Endothelial cell of umbilical vein (primary cell): ENCODE measurements around the gene FNBP1L. TPM values are rescaled to one million over a fixed set of nuclear protein-coding genes. Genes with fewer than 3 reads are reported as not detected.

ENCODE experiments used
- BruUV-seq: library from RNA; stranded (reverse); fragments of 400-500 nt; replicated peaks from 2 replicates; lab custom pipeline; 2021; lab: Mats Ljungman, UMichigan
- CTCF ChIA-PET: fragments of 300-600, 350-600 bp; sonication (Branson Sonifier 250); formaldehyde crosslinking; loops from one replicate; lab custom pipeline; 2021; ENCODE audit warnings: antibody characterized with exemption, inconsistent platforms; lab: Charles Lee
- POLR2A ChIA-PET: fragments of 300-600, 350-600 bp; sonication (Branson Sonifier 250); formaldehyde crosslinking; loops from one replicate; lab custom pipeline; 2021; ENCODE audit warnings: antibody characterized with exemption, inconsistent platforms; lab: Charles Lee
- DNase-seq: peaks from one replicate; pipeline ENCODE4 v3.0.0-alpha.2; 2011; ENCODE audit warnings: low read depth, low spot score
- FAIRE-seq: peaks from 2 replicates; lab custom pipeline; 2011; peaks lifted over from hg19 to GRCh38; lab: Jason Lieb, UNC
- H2AFZ ChIP-seq: 2 replicates; pipeline ENCODE4 v1.6.0; 2012; ENCODE audit warnings: low read depth, low read length, control low read depth, inconsistent platforms
- H3K27ac ChIP-seq: 2 replicates; pipeline ENCODE4 v1.5.1; 2011; ENCODE audit warnings: low read depth, mild to moderate bottlenecking, control low read depth, low read length, moderate library complexity; ENCODE audit not compliant: insufficient read depth
- H3K27me3 ChIP-seq, 2 experiments: 2 replicates each; pipeline versions ENCODE4 v1.6.0 to v1.6.1; 2011; ENCODE audit warnings: low read length in 2 of 2, mixed read lengths in 1 of 2; ENCODE audit not compliant: control insufficient read depth in 2 of 2, insufficient read depth in 2 of 2
- H3K36me3 ChIP-seq, 2 experiments: 2 replicates in 1 of 2; 3 replicates in 1 of 2; pipeline ENCODE4 v1.5.1; 2011; ENCODE audit warnings: low read length in 2 of 2, mild to moderate bottlenecking in 1 of 2, moderate library complexity in 1 of 2; ENCODE audit not compliant: control insufficient read depth in 2 of 2, insufficient read depth in 2 of 2; ENCODE audit errors: extremely low read depth in 1 of 2
- H3K4me1 ChIP-seq: 3 replicates; pipeline ENCODE4 v1.5.1; 2011; ENCODE audit warnings: mild to moderate bottlenecking, low read length; ENCODE audit not compliant: control insufficient read depth, insufficient read depth; ENCODE audit errors: extremely low read depth
- H3K4me2 ChIP-seq: 2 replicates; pipeline ENCODE4 v1.6.1; 2011; ENCODE audit warnings: low read length, control low read depth, mixed read lengths; ENCODE audit not compliant: insufficient read depth
- H3K4me3 ChIP-seq, 3 experiments: fragments of 200-600 bp in 1 of 3; sonication (generic), shearing (Covaris generic) in 1 of 3; replicated peaks in 1 of 3; 2 replicates each; pipeline ENCODE4 v1.5.1; 2011 to 2016; ENCODE audit warnings: control low read depth in 3 of 3, low read length in 3 of 3, mild to moderate bottlenecking in 2 of 3, inconsistent platforms in 1 of 3, low read depth in 1 of 3, moderate library complexity in 1 of 3; ENCODE audit not compliant: insufficient read depth in 1 of 3
- H3K79me2 ChIP-seq: 2 replicates; pipeline ENCODE4 v1.6.0; 2012; ENCODE audit warnings: low read length, inconsistent platforms; ENCODE audit not compliant: control insufficient read depth, insufficient read depth
- H3K9ac ChIP-seq: replicated peaks from 2 replicates; pipeline ENCODE3; 2011; ENCODE audit warnings: low read length, control low read depth; ENCODE audit not compliant: insufficient read depth; ENCODE audit errors: extremely low read depth
- H3K9me1 ChIP-seq: replicated peaks from 3 replicates; pipeline ENCODE4 v1.6.0; 2011; ENCODE audit warnings: mild to moderate bottlenecking, low read length; ENCODE audit not compliant: control insufficient read depth, insufficient read depth; ENCODE audit errors: extremely low read depth
- H3K9me3 ChIP-seq: replicated peaks from 2 replicates; pipeline ENCODE4 v1.5.1; 2012; ENCODE audit warnings: low read length, inconsistent platforms; ENCODE audit not compliant: control insufficient read depth, insufficient read depth
- H4K20me1 ChIP-seq: replicated peaks from 2 replicates; pipeline ENCODE3; 2011; ENCODE audit warnings: mild to moderate bottlenecking, low read length; ENCODE audit not compliant: control insufficient read depth, insufficient read depth; ENCODE audit errors: extremely low read depth
- EZH2 ChIP-seq: IDR thresholded peaks from 2 replicates; pipeline ENCODE4 v1.6.1; 2012; ENCODE audit warnings: borderline replicate concordance, low read depth, mild to moderate bottlenecking, moderate library complexity, low read length, inconsistent platforms; ENCODE audit not compliant: severe bottlenecking
- FOS ChIP-seq: IDR thresholded peaks from 2 replicates; pipeline ENCODE4 v1.6.1; 2011; ENCODE audit warnings: mild to moderate bottlenecking, low read length, moderate library complexity, borderline replicate concordance; ENCODE audit not compliant: insufficient read depth
- GATA2 ChIP-seq: IDR thresholded peaks from 2 replicates; pipeline ENCODE4 v1.7.0; 2011; ENCODE audit warnings: low read depth, mild to moderate bottlenecking, moderate library complexity, mixed read lengths, low read length; ENCODE audit not compliant: insufficient read length, insufficient read depth
- JUN ChIP-seq: IDR thresholded peaks from 2 replicates; pipeline ENCODE4 v1.6.1; 2011; ENCODE audit warnings: borderline replicate concordance, low read depth; ENCODE audit not compliant: insufficient read length, insufficient read depth
- MYC ChIP-seq: IDR thresholded peaks from one replicate; pipeline ENCODE4 v1.6.1; 2011; ENCODE audit warnings: mild to moderate bottlenecking, low read depth, low read length
- POLR2A ChIP-seq: IDR thresholded peaks from 2 replicates; pipeline ENCODE4 v1.6.1; 2012; ENCODE audit warnings: low read depth, mild to moderate bottlenecking, control low read depth, low read length
- POLR2AphosphoS5 ChIP-seq: IDR thresholded peaks from 2 replicates; pipeline ENCODE4 v1.6.1; 2012; ENCODE audit warnings: low read depth, mild to moderate bottlenecking, control low read depth, low read length, moderate library complexity; ENCODE audit not compliant: insufficient read depth
- dilution Hi-C: fragments of 300-500 bp; cut with MboI; formaldehyde crosslinking; loops from one replicate; pipeline ENCODE4 v1.15.0; 2019; ENCODE audit warnings: low sequenced_read_pairs; ENCODE audit not compliant: extremely low pct_ligation_motif_present
- intact Hi-C: fragments of 100-400 bp; cut with micrococcal nuclease; formaldehyde crosslinking; loops from one replicate; pipeline ENCODE4 v1.10.0; 2022
- polyA plus RNA-seq, 4 experiments: library from polyadenylated mRNA; depleted of rRNA in 3 of 4; stranded (reverse) in 3 of 4; unstranded in 1 of 4; fragments of >200 nt; gene quantifications; 2 replicates each; pipeline versions ENCODE4 v1.2.1 to v1.2.3, GENCODE V29; 2011 to 2012; ENCODE audit warnings: missing spikeins in 1 of 4
- total RNA-seq: library from RNA; stranded (reverse); gene quantifications from 2 replicates; pipeline ENCODE4 v1.2.3, GENCODE V29; 2021
- TF ChIP-seq, protein P1 (sequence below), 2 donors: IDR thresholded peaks; 1 replicate in 1 of 2; 2 replicates in 1 of 2; pipeline ENCODE4 v1.5.1; 2011; ENCODE audit warnings: low read length in 2 of 2, mild to moderate bottlenecking in 2 of 2, moderate library complexity in 2 of 2, control low read depth in 1 of 2, inconsistent platforms in 1 of 2, low read depth in 1 of 2; ENCODE audit not compliant: insufficient read depth in 1 of 2; ENCODE audit errors: extremely low read depth in 1 of 2
- TF ChIP-seq, protein P2 (sequence below): IDR thresholded peaks from 2 replicates; pipeline ENCODE4 v1.6.1; 2011; ENCODE audit not compliant: insufficient read depth, insufficient read length

Gene FNBP1L
- total and polyA plus RNA-seq, 2 donors (not counting 3 experiments of a cell fraction or from before 2014, with no cell fraction given): 28.1 to 56.4 TPM

DNA sequence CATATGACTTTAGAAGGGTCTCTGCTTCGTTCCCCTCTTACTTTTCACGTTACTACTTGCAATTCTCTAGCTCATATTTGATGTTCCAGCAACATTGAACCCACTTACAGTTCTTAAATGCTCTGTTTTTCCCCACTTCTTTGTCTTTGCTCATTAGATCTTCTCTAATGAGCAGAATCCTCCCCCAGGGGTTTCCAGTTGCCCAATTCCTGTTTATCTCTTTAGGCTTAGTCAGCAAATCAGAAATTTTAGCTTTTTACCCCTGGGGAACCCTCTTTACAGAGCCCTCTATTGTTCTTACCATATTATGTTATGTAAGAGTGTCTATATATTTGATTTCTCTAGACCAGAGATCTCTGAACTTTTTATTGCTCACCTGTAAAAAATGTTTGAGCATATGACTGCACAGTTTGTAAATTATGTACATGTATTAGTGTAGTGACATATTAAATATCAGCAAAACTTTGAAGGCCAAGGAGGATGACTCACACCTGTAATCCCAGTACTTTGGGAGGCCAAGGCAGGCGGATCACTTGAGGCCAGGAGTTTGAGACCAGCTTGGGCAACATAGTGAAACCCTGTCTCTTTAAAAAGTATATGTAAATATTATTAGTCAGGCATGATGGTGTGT is 71.4 kb downstream of the FNBP1L start:
- no peak for FAIRE-seq
- no peaks in the 10 kb centered on the region for H3K27me3 ChIP-seq
- dilution Hi-C loops: no loop called here
- DNase-seq: no peak
- no peaks in the 10 kb centered on the region for H4K20me1 ChIP-seq
- ChIA-PET CTCF (interaction anchor here (0.8 kb wide), 1 partner anchor 33 kb away, joined by 3 read pairs; no protein-coding TSS in a partner anchor), POLR2A (no interaction called here)
- TF ChIP-seq EZH2 (no peak), FOS (no peak), MYC (no peak), JUN (no peak), POLR2A (no peak), GATA2 (no peak), POLR2AphosphoS5 (no peak)
- TF ChIP-seq, protein P1, sequence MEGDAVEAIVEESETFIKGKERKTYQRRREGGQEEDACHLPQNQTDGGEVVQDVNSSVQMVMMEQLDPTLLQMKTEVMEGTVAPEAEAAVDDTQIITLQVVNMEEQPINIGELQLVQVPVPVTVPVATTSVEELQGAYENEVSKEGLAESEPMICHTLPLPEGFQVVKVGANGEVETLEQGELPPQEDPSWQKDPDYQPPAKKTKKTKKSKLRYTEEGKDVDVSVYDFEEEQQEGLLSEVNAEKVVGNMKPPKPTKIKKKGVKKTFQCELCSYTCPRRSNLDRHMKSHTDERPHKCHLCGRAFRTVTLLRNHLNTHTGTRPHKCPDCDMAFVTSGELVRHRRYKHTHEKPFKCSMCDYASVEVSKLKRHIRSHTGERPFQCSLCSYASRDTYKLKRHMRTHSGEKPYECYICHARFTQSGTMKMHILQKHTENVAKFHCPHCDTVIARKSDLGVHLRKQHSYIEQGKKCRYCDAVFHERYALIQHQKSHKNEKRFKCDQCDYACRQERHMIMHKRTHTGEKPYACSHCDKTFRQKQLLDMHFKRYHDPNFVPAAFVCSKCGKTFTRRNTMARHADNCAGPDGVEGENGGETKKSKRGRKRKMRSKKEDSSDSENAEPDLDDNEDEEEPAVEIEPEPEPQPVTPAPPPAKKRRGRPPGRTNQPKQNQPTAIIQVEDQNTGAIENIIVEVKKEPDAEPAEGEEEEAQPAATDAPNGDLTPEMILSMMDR (IDR thresholded peaks at IDR 0.05; ENCODE audit: extremely low read depth in 1 of 2, insufficient read depth in 1 of 2, low read depth in 1 of 2, low read length in 2 of 2): no peak
- TF ChIP-seq, protein P2, sequence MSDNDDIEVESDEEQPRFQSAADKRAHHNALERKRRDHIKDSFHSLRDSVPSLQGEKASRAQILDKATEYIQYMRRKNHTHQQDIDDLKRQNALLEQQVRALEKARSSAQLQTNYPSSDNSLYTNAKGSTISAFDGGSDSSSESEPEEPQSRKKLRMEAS: no peak
- H3K9me1 ChIP-seq: no peaks in the 10 kb centered on the region
- no peak overlapping the region for H2AFZ ChIP-seq
- no peaks in the 10 kb centered on the region for H3K9me3 ChIP-seq
- H3K9ac ChIP-seq: no peak overlapping the region
- no peak overlapping the region for H3K27ac ChIP-seq
- H3K79me2 ChIP-seq: peaks cover 4% of the 10 kb centered on the region
- H3K36me3 ChIP-seq: peaks cover 0 to 2% of the 10 kb centered on the region in 2 experiments
- H3K4me2 ChIP-seq: no peak overlapping the region
- H3K4me1 ChIP-seq: peaks cover 3% of the 10 kb centered on the region
- intact Hi-C loops: no loop called here
- no peak overlapping the region for H3K4me3 ChIP-seq
- BruUV-seq: no TSS peak
